ENCODE results near the gene WBP1L.
A peak's percentile ranks its signal among the peaks of the same experiment; 100 is the strongest.

Gene WBP1L

DNA sequence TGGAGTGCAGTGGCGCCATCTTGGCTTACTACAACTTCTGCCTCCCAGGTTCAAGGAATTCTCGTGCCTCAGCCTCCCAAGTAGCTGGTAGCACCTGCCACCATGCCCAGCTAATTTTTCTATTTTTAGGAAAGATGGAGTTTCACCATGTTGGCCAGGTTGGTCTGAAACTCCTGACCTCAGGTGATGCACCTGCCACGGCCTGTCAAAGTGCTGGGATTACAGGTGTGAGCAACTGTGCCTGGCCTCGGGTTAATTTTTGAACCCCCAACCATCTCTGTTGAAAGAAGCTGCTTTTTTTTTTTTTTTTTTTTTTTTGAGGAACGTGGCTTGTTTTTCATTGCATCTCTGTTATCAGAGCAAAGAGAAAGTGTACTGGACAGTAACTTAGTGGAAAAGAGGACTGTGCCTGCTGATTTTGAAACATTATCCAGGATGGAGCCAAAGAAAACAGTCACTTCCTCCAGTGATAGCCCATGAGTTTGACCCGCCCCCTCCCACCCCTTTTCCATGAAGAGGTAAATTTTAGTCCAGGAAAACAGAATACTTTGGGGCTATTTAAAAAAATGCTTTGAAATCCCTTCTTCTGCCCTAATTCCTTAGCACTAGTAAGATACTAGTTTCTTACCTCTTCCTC lies 38.3 kb downstream of the WBP1L start:
- no peak for DNase-seq

DNA sequence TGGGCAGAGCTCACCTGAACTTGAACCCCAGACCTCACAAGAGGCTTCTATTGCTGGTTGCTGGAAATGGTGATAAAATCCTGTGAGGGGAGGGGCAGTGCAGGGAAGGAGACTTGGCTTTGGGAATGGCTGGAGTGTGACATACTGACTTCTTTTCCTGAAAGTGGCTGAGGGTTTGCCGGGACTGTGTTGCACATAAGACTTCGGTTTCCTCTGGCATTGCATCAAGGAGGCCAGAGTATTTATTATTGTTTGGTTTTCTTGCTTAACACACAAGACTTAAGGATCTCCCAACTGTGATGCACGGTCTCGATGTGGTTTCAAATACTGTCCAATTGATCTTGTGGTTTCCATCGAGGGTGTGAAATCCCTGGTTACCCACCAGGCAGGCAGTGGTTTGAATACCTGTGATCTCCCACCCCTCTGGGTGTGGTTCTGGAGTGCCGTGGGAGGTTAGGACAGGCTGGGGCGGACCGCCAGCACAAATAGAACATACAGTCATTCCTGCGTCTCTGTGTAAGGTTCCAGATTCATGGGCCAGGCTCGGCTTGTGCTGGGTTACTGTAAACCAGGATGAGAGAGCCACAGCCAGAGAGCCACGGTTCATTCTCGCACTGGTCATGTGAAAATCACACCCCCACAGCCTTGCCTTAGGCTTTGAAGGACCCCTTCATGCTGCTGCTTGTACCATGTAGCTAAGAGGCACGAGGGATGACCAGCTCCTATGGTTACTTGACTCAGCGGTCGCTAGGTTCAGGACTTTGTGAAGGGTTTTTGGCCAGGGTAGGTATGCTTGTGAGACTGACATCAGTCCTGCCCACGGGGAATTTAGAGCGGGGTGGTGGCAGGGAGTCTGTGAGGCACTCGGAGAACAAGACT lies 39.2 kb downstream of the WBP1L start:
- DNase-seq: no peak

DNA sequence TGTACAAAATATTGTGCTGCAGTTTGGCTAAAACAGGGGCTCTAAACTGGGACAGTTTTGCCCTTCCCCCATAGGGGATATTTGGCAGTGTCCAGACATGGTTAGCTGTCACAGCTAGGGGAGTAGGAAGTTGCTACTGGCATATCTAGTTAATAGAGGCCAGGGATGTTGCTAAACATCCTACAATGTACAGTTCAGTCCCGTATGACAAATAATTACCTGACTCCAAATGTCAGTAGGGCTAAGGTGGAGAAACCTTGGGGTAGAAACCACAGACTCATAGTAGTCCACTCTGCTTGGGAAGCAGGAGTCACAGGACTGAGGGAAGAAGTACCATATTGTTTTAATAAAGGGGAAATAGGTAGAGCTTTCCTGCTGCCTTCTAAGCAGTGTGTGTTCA lies 39.8 kb downstream of the WBP1L start:
- no peak for DNase-seq

DNA sequence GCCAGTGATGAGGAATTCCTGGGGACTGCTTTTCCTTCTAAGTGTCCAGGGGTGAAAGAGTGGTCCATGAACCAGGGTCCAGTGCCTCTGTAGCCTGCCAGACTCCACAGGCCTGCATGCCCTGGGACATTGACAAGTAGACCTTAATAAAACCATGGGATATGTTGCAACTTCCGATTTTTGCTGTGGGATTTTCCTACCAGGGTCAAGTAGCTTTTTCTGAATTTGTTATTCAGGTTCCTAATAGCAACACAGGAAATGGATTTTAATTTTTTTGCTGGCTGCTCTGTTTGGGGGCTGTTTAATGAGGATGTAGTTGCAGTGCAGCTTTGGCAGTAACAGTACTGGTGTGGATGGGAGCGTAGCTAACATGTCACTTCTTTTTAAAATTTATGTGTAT lies 42.1 kb downstream of the WBP1L start:
- DNase-seq: no peak

DNA sequence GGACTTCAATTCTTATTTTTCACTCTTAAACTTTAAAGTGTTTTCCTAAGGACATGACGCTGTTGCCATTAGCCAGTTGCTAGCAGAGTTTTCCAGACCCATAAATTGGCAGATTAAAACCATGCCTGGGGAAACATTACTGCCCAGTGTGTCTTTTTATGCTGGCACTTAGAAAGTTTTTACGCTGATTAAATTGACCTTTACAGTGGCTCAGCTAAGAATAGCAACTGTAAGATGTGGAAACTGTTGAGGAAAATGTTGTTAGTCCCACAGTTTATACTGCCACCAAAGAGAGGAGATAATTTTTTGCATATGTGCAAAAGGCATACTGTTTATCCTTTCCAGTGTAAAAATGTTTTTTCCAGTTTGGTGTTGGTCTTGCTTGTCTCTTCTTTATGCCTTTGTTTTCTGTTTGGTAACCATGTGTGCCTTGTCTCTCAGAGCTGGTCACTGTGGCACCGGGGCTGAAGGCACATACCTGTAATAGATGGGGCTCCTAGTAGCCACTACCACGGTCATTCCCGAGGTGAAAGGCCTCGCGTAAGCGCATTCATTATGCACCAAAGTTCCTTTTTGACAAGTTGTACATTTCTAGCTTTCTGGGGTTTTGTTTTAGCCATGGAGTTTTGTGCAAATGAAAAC lies 48.1 kb downstream of the WBP1L start:
- DNase-seq: no peak

DNA sequence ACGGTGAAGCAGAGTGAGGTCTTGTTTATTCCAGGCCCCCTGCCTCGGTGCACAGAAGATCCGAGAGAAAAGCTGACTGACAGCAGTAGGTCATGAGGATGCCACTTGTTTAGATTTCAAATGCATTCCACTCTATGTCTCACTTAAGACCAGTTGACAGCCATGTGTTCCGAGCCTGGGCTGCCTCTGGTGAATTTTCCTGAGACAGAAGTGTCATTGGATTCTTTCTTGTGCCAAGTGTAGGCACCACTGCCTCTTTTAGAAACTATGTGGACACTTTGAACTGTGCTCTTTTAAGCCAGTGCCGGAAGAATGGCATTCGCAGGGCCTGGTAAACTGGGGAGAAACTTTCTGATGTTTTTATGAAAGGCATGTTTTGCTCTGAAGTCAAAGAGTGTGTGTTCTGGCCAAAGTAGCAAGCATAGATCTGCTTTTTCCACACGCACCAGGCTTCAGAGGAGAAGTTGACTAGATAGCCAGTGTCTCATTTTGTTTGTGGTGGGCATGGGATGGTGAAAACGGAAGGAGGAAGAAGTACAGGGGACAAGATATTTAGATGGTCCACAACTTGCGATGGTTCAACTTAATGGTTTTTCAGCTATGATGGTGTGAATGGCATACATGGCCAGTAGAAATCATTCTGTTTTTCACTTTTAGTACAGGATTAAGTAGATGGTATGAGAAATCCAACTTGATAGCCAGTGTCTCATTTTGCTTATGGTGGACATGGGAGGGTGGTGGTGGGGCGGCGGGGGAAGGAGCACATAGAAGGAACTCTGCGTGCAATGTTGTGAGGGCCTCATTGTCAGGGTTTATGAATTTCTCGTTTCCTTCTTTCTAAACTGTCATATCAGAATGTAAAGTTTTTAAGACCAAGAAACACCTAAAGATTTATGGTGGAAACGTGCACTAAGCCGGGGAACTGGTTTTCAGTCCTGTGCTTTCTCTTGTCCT lies 52.0 kb downstream of the WBP1L start:
- no peak for DNase-seq

DNA sequence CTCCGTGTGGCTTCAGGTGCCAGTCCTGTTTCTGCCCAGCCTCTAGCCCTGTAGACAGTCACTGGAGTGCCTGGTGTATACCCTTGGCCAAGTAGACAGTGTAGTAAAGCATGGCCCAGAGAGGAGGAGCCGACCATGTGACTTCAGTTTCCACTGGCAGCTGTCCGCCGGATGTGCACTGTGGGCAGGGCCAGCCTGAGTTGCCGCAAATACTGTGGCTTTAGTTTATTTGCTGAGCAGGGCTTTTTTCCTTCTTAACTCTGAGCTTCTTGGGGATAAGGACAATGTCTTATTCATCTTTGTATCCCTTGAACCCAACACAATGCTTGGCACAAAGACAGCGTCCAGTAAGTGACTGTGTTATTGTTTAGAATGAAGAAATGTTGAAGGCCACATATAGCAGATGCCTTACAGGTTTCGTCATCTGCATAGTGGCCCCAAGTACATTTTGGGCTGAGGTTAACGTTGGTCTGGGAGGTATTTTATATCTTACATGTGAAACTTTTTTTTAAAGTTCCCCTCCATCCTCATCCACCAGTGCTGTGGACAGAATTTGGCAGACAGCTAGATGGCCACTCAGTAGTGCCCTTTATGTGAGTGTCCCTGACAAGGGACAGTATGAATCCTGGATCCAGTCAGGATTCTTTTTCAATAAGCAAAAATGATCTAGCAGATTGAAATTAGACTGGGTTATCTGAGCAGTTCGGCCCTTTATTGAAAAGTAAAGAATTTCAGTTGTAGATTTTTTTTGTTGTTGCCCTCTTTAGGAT lies 52.8 kb downstream of the WBP1L start:
- DNase-seq: no peak

DNA sequence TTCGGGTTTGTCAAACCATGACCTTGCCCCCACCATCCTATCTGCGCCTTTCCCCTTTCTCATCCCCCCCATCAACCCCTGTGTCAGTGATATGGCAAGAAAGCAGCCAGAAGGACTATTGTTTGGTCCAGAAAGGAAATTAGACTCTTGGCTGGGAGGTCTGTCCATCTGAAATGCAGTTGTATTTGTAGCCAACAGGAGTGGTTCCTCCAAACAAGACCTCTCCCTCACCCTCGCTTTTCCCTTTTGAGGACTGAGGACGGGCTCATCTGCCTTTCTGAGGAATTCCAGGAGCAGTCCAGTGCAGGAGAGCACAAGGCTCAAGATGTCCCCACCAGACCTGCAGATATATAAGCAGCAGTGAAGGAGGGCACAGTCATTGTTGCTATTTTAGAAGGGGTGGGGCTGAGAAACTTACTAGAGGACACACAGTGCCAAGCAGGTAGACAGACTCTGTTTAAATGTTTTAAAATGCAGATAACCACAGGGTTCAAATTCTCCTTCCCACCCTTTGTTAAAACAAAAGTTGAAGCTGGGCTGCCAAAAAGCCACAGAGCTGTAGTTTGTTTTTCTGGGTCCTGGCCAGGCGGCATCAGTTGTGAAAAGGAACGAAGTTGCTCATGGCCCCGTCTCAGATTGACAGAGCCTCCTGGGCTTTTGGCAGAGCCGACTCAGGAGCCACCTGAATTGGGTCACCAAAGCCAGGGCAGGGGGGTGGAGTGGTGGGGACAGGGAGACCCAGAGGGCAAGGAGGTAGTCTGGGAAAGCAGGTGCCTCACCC lies 56.1 kb downstream of the WBP1L start:
- DNase-seq: no peak

DNA sequence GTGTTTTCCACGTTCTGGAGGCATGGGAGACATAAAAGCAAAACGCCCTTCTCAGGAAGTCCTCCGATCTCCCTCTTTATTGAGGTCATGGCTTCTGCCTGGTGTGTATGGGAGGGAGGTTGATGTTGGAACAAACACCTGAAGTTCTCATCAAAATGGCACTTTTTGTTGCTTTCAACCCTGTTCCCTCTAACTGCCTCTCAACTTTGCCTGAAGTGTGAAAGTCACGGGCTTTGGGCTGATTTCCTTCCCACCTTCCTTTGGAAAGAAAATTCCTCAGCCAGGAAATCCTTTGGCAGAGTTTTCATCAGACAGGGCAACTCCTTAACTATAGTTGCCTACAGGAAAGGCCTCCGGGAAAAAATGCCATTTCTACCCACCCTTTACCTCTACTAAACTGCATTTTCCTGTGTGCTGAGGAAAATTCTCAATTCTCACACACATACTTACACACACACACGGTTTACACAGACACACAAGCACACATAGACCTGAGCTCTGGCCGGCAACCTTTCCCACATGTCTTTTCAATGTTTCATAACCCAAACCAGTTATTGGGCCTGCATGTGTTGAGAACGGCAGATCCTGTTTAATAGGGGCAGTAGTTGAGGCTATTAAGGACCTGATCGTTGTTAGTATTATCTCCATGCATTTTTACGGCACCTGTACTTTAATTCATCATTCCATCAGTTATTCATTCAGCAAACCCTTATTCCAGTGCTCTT lies 57.0 kb downstream of the WBP1L start:
- no peak for DNase-seq

DNA sequence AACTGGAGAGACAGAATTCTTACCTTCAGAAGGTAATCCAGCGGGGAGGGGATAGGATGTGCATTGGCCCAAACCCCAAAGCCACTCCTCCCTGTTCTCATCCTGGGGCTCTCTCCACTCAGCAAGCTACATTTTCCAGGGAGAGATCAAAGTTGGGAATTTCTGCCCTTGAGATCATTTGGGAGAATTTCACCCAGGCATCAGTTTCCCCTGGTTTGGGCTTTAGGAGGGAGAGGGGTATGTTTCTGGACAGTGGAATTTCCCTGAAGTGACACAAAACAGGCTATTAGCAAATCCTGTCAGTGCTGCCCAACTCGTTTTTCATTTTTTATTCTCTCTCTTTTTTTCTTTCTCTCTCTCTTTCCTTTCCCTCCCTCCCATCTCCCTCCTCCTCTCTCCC lies 57.7 kb downstream of the WBP1L start:
- no peak for DNase-seq

DNA sequence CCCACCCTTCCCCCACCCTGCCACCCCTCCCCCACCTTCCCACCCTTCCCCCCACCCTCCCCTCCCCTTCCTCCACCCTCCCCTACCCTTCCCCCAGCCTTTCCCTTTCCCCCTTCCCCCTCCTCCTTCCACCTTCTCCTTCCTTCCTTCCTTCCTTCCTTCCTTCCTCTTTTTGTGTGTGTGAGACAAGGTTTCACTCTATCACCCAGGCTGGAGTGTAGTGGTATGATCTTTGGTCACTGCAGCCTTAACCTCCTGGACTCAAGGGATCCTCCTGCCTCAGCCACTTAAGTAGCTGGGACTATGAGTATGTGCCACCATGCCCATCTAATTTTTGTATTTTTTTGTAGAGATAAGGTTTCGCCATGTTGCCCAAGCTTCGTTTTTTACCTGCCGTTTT lies 58.2 kb downstream of the WBP1L start:
- DNase-seq: no peak

DNA sequence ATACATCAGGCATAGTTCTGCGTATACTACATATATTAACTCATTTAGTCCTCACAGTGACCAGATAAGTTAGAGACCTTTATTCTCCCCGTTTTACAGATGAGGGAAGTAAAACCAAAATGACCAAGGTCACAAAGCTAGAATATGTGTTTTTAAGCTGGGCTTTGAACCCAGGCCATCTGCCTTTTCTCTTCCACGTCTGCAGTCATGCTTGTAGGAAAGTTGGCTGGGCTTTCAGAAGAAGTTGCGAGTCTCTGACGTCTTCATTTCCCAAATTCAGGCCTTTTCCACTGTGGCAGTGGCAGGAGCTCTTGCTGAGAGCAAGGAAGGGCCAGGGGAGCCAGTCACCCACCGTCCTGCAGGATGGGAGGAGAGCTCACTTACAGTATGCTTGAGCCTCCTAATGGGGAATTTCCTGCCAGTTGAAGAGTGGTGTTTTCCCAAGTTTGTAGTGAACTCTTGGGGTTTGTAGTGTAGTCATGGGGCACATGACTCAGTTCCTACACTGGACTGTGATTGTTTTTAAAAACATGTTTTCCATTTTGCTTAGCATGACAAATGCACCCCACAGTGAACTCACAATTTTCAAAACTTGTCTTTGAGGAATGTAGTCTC lies 59.3 kb downstream of the WBP1L start:
- no peak for DNase-seq

DNA sequence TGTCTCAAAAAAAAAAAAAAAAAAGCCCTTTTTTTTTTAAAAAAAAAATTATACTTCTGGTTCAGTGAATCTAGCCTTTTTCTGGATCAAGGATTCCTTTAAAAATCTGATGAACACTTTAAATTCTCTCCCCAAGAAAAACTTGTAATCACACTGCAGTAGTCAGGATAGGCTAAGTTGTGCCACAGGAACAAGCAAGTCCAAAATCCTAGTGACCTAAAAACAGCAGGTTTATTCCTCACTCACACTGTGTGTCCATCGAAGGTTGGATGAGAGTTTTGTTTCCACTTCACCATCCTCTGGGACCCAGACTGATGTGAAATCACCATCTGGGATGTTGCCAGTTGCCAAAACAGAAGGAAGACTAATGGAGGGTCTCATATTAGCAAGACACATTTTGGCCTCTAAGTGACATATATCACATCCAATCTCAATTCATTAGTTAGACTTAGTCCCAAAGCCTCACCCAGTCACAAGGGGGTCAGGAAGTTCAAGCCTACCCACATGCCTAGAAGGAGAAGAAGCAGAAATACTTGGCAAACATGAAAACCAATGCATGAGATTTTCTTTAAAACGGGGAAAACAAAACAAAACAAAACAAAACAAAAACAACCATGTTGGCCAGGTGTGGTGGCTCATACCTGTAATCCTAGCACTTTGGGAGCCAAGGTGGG lies 60.8 kb downstream of the WBP1L start:
- peak; percentile 14 for DNase-seq

DNA sequence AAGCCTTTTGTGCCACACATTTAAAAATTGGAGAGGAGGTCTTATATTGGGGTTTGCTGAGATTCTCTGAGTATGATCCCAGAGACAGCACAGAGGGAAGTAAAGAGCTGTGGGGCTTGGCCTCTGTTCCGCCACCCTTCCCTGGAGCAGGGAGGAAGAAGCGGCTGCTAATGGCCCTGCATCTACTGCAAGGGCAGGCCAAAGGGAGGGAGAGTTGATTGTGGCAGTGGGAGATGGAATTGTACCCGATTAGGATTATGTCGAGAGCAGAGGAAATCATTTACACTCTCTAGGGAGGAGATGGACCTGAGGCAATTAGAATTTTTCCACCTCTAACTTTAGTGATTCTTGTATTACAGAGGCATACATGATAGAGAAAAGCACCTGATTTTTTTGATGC lies 64.6 kb downstream of the WBP1L start:
- no peak for DNase-seq

DNA sequence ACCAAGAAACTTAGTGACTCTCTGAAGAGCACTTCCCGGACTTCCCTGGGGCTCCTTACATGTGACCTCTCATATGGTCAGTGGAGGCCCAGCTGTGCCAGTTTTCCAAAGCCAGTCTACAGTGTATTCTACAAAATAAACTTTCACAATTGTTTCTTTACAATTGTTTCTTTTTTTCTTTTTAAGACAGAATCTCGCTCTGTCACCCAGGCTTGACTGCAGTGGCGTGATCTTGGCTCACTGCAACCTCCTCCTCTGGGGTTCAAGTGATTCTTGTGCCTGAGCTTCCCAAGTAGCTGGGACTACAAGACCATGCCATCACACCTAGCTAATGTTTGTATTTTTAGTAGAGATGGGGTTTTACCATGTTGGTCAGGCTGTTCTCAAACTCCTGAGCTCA lies 67.6 kb downstream of the WBP1L start:
- DNase-seq: no peak

DNA sequence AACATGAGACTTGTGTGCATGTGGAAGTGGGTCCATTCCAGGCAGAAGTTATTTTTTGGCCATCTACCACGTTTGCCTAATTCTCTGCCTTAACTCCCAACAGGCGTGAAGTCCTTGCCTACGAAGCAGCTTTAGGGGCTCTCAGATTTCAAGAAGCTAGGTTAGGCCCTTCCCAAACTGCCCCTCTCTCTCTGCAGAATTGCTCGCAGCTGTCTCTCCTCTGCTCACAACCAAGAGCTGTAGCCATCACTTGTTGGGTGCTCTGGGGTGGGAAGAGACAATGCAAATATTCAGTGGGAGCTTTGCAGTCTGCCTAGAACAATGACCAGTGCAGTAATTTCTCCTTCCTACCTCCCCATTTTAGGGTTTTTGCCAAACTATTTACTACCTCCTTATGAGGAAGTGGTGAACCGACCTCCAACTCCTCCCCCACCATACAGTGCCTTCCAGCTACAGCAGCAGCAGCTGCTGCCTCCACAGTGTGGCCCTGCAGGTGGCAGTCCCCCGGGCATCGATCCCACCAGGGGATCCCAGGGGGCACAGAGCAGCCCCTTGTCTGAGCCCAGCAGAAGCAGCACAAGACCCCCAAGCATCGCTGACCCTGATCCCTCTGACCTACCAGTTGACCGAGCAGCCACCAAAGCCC lies 68.6 kb downstream of the WBP1L start:
- no peak for DNase-seq

DNA sequence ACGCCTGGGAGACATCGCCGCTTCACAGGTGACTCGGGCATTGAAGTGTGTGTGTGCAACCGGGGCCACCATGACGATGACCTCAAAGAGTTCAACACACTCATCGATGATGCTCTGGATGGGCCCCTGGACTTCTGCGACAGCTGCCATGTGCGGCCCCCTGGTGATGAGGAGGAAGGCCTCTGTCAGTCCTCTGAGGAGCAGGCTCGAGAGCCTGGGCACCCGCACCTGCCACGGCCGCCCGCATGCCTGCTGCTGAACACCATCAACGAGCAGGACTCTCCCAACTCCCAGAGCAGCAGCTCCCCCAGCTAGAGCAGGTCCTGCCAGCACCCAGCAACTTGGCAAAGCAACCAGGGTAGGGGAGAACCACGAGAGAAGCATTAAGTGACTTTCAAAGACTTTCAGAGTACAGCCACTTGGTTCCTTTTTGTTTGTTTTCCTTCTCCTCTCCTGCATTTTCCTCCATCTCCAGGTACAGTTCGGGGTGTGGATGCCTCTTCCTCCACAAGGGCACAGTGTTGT lies 69.3 kb downstream of the WBP1L start:
- no peak for DNase-seq

DNA sequence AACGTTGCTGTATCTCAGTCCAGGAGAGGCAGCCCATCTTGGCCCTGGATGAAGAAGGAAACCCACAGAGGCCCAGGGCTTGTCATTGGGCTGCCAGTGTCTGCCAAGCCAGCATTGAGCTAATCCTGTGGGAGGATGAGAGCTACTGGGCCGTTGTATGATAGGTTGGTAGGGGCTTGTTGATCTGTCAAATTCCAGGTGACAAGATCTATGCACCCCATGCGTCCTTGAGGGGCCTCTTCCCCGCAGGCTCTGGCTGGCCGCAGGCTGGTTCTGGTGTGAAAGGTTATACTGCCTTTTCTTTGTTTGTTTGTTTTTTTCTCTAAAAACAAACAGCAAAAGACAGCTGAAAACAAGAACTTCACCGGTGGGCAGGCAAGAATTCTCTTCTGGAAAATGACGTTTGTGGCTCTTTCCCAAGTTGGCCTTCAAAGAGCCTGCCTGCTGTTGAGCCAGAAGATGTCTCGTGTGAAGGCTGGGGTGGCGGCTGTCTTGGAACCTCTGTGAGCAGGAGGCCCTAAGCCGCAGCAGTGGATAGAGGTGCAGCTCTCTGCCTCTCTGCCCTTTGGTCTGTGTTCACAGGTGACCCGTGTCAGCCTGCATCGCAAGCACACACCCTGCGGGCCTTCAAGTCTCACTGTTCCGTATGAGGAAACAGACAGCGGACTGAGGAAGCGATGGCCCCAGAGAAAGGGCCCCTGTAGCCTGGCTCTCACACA lies 70.1 kb downstream of the WBP1L start:
- no peak for DNase-seq

Measured in NCI-H2171 (cell line).